GM23248 (cell line): Measurements from ENCODE around the gene TRPM3. TPM values are rescaled to one million over a fixed set of nuclear protein-coding genes. Genes with fewer than 3 reads are reported as not detected.

Experiments used
- DNase-seq: peaks from one replicate; pipeline ENCODE4 v3.0.0-alpha.2; 2015
- H2AFZ ChIP-seq: fragments of 200-600 bp; sonication (generic); 2 replicates; pipeline ENCODE4 v1.6.1; 2016; ENCODE audit warnings: antibody characterized with exemption
- H3F3A ChIP-seq: fragments of 200-600 bp; sonication (generic); 2 replicates; pipeline ENCODE4 v1.6.1; 2016; ENCODE audit warnings: mild to moderate bottlenecking, antibody characterized with exemption, mixed run types; ENCODE audit not compliant: insufficient read depth
- H3K27ac ChIP-seq: fragments of 200-600 bp; sonication (generic); 2 replicates; pipeline ENCODE4 v1.5.1; 2016; ENCODE audit warnings: mild to moderate bottlenecking
- H3K27me3 ChIP-seq: fragments of 200-600 bp; sonication (generic); replicated peaks from 2 replicates; pipeline ENCODE4 v1.6.1; 2016; ENCODE audit warnings: mild to moderate bottlenecking; ENCODE audit not compliant: insufficient read depth
- H3K36me3 ChIP-seq: fragments of 200-600 bp; sonication (generic); 2 replicates; pipeline ENCODE4 v1.6.1; 2016; ENCODE audit warnings: low read depth, mild to moderate bottlenecking
- H3K4me1 ChIP-seq: fragments of 200-600 bp; sonication (generic); 2 replicates; pipeline ENCODE4 v1.6.1; 2016; ENCODE audit warnings: mild to moderate bottlenecking; ENCODE audit not compliant: insufficient read depth
- H3K4me2 ChIP-seq: fragments of 200-600 bp; sonication (generic); one replicate; pipeline ENCODE4 v1.6.1; 2016; ENCODE audit warnings: mild to moderate bottlenecking; ENCODE audit not compliant: unreplicated experiment
- H3K4me3 ChIP-seq: fragments of 200-600 bp; sonication (generic); 2 replicates; pipeline ENCODE4 v1.5.1; 2016; ENCODE audit warnings: mild to moderate bottlenecking
- H3K79me2 ChIP-seq: fragments of 200-600 bp; sonication (generic); 2 replicates; pipeline ENCODE4 v1.6.1; 2016; ENCODE audit warnings: mild to moderate bottlenecking; ENCODE audit not compliant: insufficient read depth
- H3K9ac ChIP-seq: fragments of 200-600 bp; sonication (generic); 2 replicates; pipeline ENCODE4 v1.6.1; 2016; ENCODE audit warnings: mild to moderate bottlenecking
- H3K9me2 ChIP-seq: fragments of 200-600 bp; sonication (generic); 2 replicates; pipeline ENCODE4 v1.6.1; 2016; ENCODE audit warnings: mixed run types, mild to moderate bottlenecking, moderate library complexity; ENCODE audit not compliant: insufficient read depth
- H3K9me3 ChIP-seq: fragments of 200-600 bp; sonication (generic); one replicate; pipeline ENCODE4 v1.6.1; 2017; ENCODE audit warnings: low read depth
- H4K20me1 ChIP-seq: fragments of 200-600 bp; sonication (generic); 2 replicates; pipeline ENCODE4 v1.6.0; 2016; ENCODE audit not compliant: insufficient read depth
- EZH2 ChIP-seq: fragments of 200-600 bp; sonication (generic); IDR thresholded peaks from 2 replicates; pipeline ENCODE4 v1.6.1; 2018; ENCODE audit warnings: antibody characterized with exemption, mild to moderate bottlenecking; ENCODE audit not compliant: insufficient read depth, poor library complexity, severe bottlenecking
- EZH2phosphoT487 ChIP-seq: fragments of 200-600 bp; sonication (generic); IDR thresholded peaks from 2 replicates; pipeline ENCODE4 v1.6.1; 2018; ENCODE audit warnings: antibody characterized with exemption, moderate library complexity, mild to moderate bottlenecking, low read depth; ENCODE audit not compliant: insufficient read depth
- WGBS, 2 experiments: methylation state at CpG; one replicate each; pipeline ENCODE4 v1.1.6; 2015 to 2017; ENCODE audit warnings: low lambda C conversion rate in 2 of 2, low coverage in 1 of 2; ENCODE audit errors: missing lambda C conversion rate in 2 of 2; 5-methylcytosine and 5-hydroxymethylcytosine counted together
- in situ Hi-C: fragments of 300-500 bp; cut with MboI; formaldehyde crosslinking; loops from 2 replicates; pipeline ENCODE4 v1.15.0; 2020
- polyA plus RNA-seq: library from polyadenylated mRNA; unstranded; fragments of >200 nt; fragmentation: Nextera tagmentation; extraction: Ambion mirVana; gene quantifications from 2 replicates; pipeline ENCODE4 v1.2.1, GENCODE V29; 2016
- total RNA-seq: library from RNA; depleted of rRNA; stranded (reverse); fragments of >200 nt; shearing (Covaris generic); gene quantifications from 2 replicates; pipeline ENCODE4 v1.2.3, GENCODE V29; 2014

TRPM3 gene
- total and polyA plus RNA-seq, 2 experiments from 2014 or later, result not detected

DNA sequence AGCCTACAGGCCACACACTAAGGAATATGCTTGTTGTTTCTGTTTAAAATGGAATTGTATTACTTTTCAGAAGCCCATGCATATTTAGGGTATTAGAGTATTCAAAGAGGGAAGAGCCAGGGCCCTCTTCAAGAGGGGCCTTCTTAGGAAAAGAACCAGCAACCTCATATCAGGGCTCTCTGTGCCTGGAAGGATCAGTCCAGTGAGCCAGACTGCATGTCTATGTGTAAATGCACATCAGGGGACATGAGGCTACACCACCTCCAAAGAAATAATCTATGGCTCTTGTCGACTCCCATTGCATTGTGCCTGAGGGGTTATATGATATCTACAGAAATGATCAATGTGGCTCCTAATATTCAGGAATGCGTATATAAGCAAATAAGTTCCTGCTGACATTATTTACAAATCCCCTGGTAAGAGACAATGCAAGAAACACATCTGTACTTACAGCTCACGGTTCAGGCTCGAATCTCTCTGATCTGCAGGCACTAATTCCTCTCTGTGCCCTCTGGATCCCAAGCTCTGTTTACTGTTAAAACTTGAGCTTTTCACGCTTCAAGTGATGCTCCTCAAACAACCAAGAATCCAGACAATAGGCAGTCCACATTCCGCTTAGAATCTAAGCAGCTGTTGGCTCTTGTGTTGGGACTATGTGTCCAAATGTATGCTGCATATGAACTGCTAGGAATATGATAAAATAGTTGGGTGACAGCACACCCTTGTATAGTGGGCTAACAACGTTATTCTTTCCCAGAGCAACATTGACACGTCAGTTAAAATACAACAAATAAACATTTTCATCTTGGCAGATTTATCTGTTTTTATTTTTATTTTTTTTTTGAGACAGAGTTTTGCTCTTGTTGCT lies 556.7 kb downstream of the TRPM3 start:
- Histone ChIP-seq H3K4me3 (no peak overlapping the region), H3K79me2 (no peaks in the 10 kb centered on the region), H3K4me2 (no peak overlapping the region), H3K36me3 (no peaks in the 10 kb centered on the region), H3K9ac (peak overlapping the region; percentile 66), H3K27ac (peak overlapping the region; percentile 92), H4K20me1 (no peaks in the 10 kb centered on the region), H3K9me3 (no peaks in the 10 kb centered on the region), H3K9me2 (no peaks in the 10 kb centered on the region; the same call in 1 of the 2 replicates), H3F3A (peaks cover 15% of the 10 kb centered on the region; the same call in 1 of the 2 replicates), H2AFZ (peak overlapping the region; percentile 58; the same call in 1 of the 2 replicates), H3K27me3 (no peaks in the 10 kb centered on the region), H3K4me1 (peaks cover 16% of the 10 kb centered on the region)
- in situ Hi-C loops, result no loop called here
- no peak for DNase-seq
- WGBS, 2 experiments, result 89 to 93% methylated on average over 8 of the region's 8 CpGs
- TF ChIP-seq EZH2, result no peak
- no peak for TF ChIP-seq EZH2phosphoT487

DNA sequence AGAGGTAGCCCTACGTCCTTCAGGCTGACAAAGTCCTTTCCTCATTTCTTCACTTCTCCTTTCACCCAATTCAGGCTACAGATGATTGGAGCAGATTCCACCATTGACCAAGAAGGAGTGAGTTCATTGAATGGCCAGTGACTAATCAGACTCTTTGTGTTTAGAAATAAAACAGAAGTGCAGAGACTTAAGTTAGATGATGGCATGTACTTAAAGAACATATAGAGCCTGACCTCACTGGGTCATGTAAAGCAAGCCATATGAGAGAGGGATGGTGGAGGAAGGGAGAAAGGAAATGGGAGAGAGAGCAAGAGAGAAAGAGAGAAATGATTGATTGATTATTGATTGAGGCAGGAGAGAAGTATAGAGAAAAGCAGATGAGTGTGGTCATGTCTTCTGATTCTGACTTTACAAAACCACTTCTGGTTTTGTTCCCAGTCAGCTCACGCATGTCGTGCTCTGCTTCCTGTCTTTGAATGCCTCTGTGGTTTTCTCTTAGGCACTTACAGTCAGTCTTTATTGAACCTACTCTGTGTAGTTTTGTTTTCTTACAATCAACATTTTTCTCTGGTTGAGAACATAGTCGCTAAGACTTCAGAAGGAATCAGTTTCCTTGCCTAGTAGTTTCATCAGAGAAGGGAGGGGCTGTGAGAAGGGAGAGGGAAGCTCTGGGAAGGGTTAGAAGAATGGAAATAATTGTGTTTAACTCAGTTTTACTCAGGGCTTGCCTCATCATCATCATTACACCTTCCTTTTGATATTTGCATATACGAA lies 557.8 kb downstream of the TRPM3 start:
- Histone ChIP-seq H3K4me1 (peaks cover 16% of the 10 kb centered on the region), H3K9me3 (no peaks in the 10 kb centered on the region), H3K9ac (peak overlapping the region; percentile 66), H3K27ac (peak overlapping the region; percentile 92), H3K79me2 (no peaks in the 10 kb centered on the region), H3K27me3 (no peaks in the 10 kb centered on the region), H3F3A (peaks cover 15% of the 10 kb centered on the region; the same call in 1 of the 2 replicates), H3K9me2 (no peaks in the 10 kb centered on the region; the same call in 1 of the 2 replicates), H3K4me2 (peak overlapping the region; percentile 43), H2AFZ (peak overlapping the region; percentile 58), H4K20me1 (no peaks in the 10 kb centered on the region), H3K4me3 (peak overlapping the region; percentile 34), H3K36me3 (no peaks in the 10 kb centered on the region)
- TF ChIP-seq EZH2, result no peak
- no peak for TF ChIP-seq EZH2phosphoT487
- in situ Hi-C loops, result no loop called here
- 31 to 32% methylated on average over 5 of the region's 5 CpGs for whole genome bisulfite sequencing, 2 experiments
- peak; percentile 72 for DNase-seq

DNA sequence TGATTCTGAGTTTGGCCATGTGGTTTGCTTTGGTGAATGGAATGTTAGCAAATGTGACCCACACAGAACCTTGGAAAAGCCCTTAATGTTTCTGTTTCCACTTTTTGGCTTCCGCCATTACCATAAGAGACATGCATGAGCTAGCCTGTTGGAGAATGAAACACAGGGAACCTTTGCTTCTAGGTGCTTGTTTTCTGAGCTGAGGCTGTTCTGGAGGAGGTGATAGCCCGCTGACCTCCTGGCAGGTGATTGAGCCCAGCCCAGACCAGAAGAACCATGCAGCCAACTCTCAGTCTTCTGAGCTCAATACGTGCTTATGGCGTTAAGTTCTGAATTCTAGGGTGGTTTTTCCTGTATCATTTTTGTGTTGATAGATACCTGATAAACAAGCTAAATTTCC lies 558.4 kb downstream of the TRPM3 start:
- H3K27ac ChIP-seq, result peak overlapping the region; percentile 92

DNA sequence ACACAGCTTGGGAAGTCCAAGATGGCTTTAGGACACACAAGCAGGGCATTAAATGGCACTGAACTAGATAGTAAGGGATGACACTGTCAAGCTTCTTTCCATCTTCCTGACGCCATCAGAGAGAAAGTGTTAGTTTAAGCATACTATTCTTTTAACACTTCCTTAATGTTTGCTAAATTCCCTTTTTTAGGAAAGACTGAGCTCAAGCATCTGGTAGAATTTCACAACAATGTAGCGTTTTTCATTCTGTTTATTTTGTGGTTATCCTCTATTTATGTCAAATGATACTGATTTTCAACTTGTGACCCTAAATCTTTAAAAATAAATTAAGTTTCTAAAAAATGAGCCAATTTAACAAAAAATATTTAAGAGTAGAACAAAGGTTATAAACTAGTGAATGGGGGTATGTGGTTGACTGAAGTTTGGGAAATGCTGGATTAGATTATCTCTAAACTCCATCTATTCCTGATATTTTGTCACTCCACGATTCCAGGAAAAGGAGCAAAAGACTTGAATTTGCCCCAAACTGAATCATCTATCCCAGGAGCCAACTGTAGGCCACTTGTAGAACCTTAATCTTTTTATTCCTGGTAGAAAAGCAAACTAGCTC lies 559.5 kb downstream of the TRPM3 start:
- WGBS, 2 experiments, result 17 to 20% methylated on average over 3 of the region's 3 CpGs
- H3K27ac ChIP-seq, result no peak overlapping the region
- in situ Hi-C loops, result no loop called here

More for the DNA sequence above, 558.4 kb downstream of the TRPM3 start:
- Histone ChIP-seq H3F3A (peaks cover 15% of the 10 kb centered on the region; the same call in 1 of the 2 replicates), H3K4me2 (peak overlapping the region; percentile 43), H3K9me3 (no peaks in the 10 kb centered on the region), H4K20me1 (no peaks in the 10 kb centered on the region), H3K4me1 (peaks cover 16% of the 10 kb centered on the region), H3K9ac (peak overlapping the region; percentile 66; the same call in 1 of the 2 replicates), H3K79me2 (no peaks in the 10 kb centered on the region), H2AFZ (peak overlapping the region; percentile 58; the same call in 1 of the 2 replicates), H3K36me3 (no peaks in the 10 kb centered on the region), H3K27me3 (no peaks in the 10 kb centered on the region), H3K4me3 (peak overlapping the region; percentile 34; the same call in 1 of the 2 replicates), H3K9me2 (no peaks in the 10 kb centered on the region; the same call in 1 of the 2 replicates)
- in situ Hi-C loops, result no loop called here
- WGBS, 2 experiments, result 92 to 95% methylated on average over 4 of the region's 4 CpGs
- TF ChIP-seq EZH2 (no peak), EZH2phosphoT487 (no peak)
- DNase-seq, result no peak

More for the DNA sequence above, 559.5 kb downstream of the TRPM3 start:
- no peak for TF ChIP-seq EZH2phosphoT487
- TF ChIP-seq EZH2, result no peak
- no peaks in the 10 kb centered on the region for H3K79me2 ChIP-seq
- H3K36me3 ChIP-seq, result no peaks in the 10 kb centered on the region
- H3K4me1 ChIP-seq, result peaks cover 16% of the 10 kb centered on the region
- peaks cover 15% of the 10 kb centered on the region; the same call in 1 of the 2 replicates for H3F3A ChIP-seq
- H3K9me2 ChIP-seq, result no peaks in the 10 kb centered on the region; the same call in 1 of the 2 replicates
- no peak overlapping the region for H3K9ac ChIP-seq
- no peak for DNase-seq
- no peak overlapping the region for H3K4me3 ChIP-seq
- no peaks in the 10 kb centered on the region for H3K27me3 ChIP-seq
- no peak overlapping the region for H2AFZ ChIP-seq
- H3K9me3 ChIP-seq, result no peaks in the 10 kb centered on the region
- no peak overlapping the region for H3K4me2 ChIP-seq
- H4K20me1 ChIP-seq, result no peaks in the 10 kb centered on the region
